ENCODE measurements around the gene DACH2. TPM values are rescaled to one million over a fixed set of nuclear protein-coding genes. Genes with fewer than 3 reads are reported as not detected.

The DACH2 gene
- total and polyA plus RNA-seq, 2 of the 4 experiments (the other 2 are of a cell fraction), result 2.8 to 3.8 TPM

- no peak for ATAC-seq (ENCODE audit: low read depth)
- H3K79me1 ChIP-seq (ENCODE audit: low read depth in 1 of 2, low read length in 2 of 2), result no peaks in the 10 kb centered on the region
- H2BK20ac ChIP-seq (ENCODE audit: low read depth, low read length), result no peak overlapping the region
- H4K8ac ChIP-seq (ENCODE audit: low read depth in 2 of 2, low read length in 2 of 2), result no peak overlapping the region
- H2BK5ac ChIP-seq (ENCODE audit: low read depth, low read length, poor library complexity, severe bottlenecking), result no peak overlapping the region
- no peak overlapping the region for H3K4me3 ChIP-seq (ENCODE audit: insufficient read depth, low read depth, low read length)
- H3K36me3 ChIP-seq (ENCODE audit: control insufficient read depth, insufficient read depth, low read length), result no peaks in the 10 kb centered on the region
- H4K20me1 ChIP-seq (ENCODE audit: insufficient read depth, low read length), result no peaks in the 10 kb centered on the region
- H3K23ac ChIP-seq (ENCODE audit: low read depth, low read length), result no peak overlapping the region
- H3K4ac ChIP-seq (ENCODE audit: low read depth, low read length), result no peak overlapping the region
- H3K9ac ChIP-seq (ENCODE audit: low read depth, low read length), result no peak overlapping the region
- in situ Hi-C loops (cut with MboI; ENCODE audit: low sequenced_read_pairs), result no loop called here
- TF ChIP-seq BHLHE40 (IDR thresholded peaks at IDR 0.05; ENCODE audit: low read depth, low read length) (no peak), CHD1 (IDR thresholded peaks at IDR 0.05; ENCODE audit: low read depth, low read length) (no peak), ELK1 (IDR thresholded peaks at IDR 0.05; ENCODE audit: borderline replicate concordance, low read depth, low read length) (no peak), MXI1 (IDR thresholded peaks at IDR 0.05; ENCODE audit: borderline replicate concordance, low read depth, low read length) (no peak), RFX5 (IDR thresholded peaks at IDR 0.05; ENCODE audit: low read depth, low read length) (no peak), CEBPB (IDR thresholded peaks at IDR 0.05; ENCODE audit: low read depth, low read length) (no peak), MAFK (IDR thresholded peaks at IDR 0.05; ENCODE audit: low read depth, low read length) (peak; percentile 61; the same call in 1 of the 2 replicates), NFE2L2 (IDR thresholded peaks at IDR 0.05; ENCODE audit: low read depth, low read length) (peak; percentile 76), RAD21 (IDR thresholded peaks at IDR 0.05; ENCODE audit: low read length) (no peak), RCOR1 (IDR thresholded peaks at IDR 0.05; ENCODE audit: insufficient replicate concordance, low read length) (no peak), POLR2A (IDR thresholded peaks at IDR 0.05; ENCODE audit: low read depth, low read length) (no peak), SMC3 (IDR thresholded peaks at IDR 0.05; ENCODE audit: low read depth, low read length) (no peak), FOS (IDR thresholded peaks at IDR 0.05; ENCODE audit: low read depth, low read length) (no peak), CTCF (conservative IDR thresholded peaks at IDR 0.05; ENCODE audit: low read depth, low read length) (no peak), MAZ (IDR thresholded peaks at IDR 0.05; ENCODE audit: borderline replicate concordance, low read depth, low read length) (no peak)
- DNase-seq, result no peak
- H4K5ac ChIP-seq (ENCODE audit: low read depth, low read length), result no peak overlapping the region
- no peaks in the 10 kb centered on the region for H3K27me3 ChIP-seq (ENCODE audit: control insufficient read depth, insufficient read depth, low read length)
- CTCF ChIA-PET, result no interaction called here
- no peaks in the 10 kb centered on the region for H3K4me1 ChIP-seq (ENCODE audit: control insufficient read depth, insufficient read depth, low read length)
- POLR2A ChIA-PET (ENCODE audit: unreplicated experiment), result no interaction called here
- no TSS peak for BruUV-seq (replicated peaks)
- H2AK9ac ChIP-seq (replicated peaks; ENCODE audit: low read depth, low read length, poor library complexity), result no peak overlapping the region
- H2AK5ac ChIP-seq (ENCODE audit: low read depth, low read length), result no peak overlapping the region
- no peak overlapping the region for H3K27ac ChIP-seq (ENCODE audit: insufficient read depth, low read length)
- H2BK15ac ChIP-seq (ENCODE audit: low read depth, low read length), result no peak overlapping the region
- no peak overlapping the region for H2BK120ac ChIP-seq (ENCODE audit: low read depth, low read length)
- H4K91ac ChIP-seq (ENCODE audit: insufficient read depth, low read depth, low read length), result no peak overlapping the region
- no peak overlapping the region for H3K4me2 ChIP-seq (ENCODE audit: low read depth, low read length)
- H3K9me1 ChIP-seq (ENCODE audit: insufficient read depth, low read length), result no peaks in the 10 kb centered on the region
- H2AFZ ChIP-seq (replicated peaks; ENCODE audit: low read length, poor library complexity), result no peak overlapping the region
- dilution Hi-C loops (cut with HindIII; ENCODE audit: low sequenced_read_pairs, unreplicated experiment), result no loop called here
- intact Hi-C loops (cut with micrococcal nuclease), result no loop called here
- H3K18ac ChIP-seq (ENCODE audit: low read depth, low read length), result no peak overlapping the region
- no peak overlapping the region for H3K14ac ChIP-seq (replicated peaks; ENCODE audit: low read depth, low read length)
- H3K56ac ChIP-seq (ENCODE audit: extremely low read depth, insufficient read depth, low read length), result no peak overlapping the region
- no peaks in the 10 kb centered on the region for H3K9me3 ChIP-seq (ENCODE audit: control insufficient read depth, insufficient read depth, low read length)
- no CpG with 5 or more reads among the region's 1 CpG for WGBS, 2 experiments (ENCODE audit: extremely low coverage in 2 of 2, insufficient read length in 1 of 2)
Measured at GRCh38 chrX:86104526-86104925, 43.7 kb upstream of the DACH2 start.

Measured in IMR-90 (cell line).